K562 (cell line): ENCODE results near the gene LLPH. TPM values are rescaled to one million over a fixed set of nuclear protein-coding genes. Genes with fewer than 3 reads are reported as not detected.
A peak's percentile ranks its signal among the peaks of the same experiment; 100 is the strongest.

ENCODE experiments used
- ADNP ChIP-seq: fragments of 200-800 bp; sonication (Bioruptor generic); IDR thresholded peaks from 2 replicates; pipeline ENCODE4 v1.6.1; 2016; ENCODE audit warnings: missing genetic modification characterization, missing compliant biosample characterization
- ATF2 ChIP-seq: sonication (generic); formaldehyde crosslinking; IDR thresholded peaks from 2 replicates; pipeline ENCODE4 v1.8.1; 2022; ENCODE audit warnings: missing genetic modification reagents
- BCL6 ChIP-seq: fragments of 250-450 bp; sonication (Bioruptor Pico); IDR thresholded peaks from 2 replicates; pipeline ENCODE4 v1.4.0; 2020
- BDP1 ChIP-seq: IDR thresholded peaks from 3 replicates; pipeline ENCODE4 v1.6.1; 2011; ENCODE audit not compliant: insufficient read length, insufficient read depth
- HMGN3 ChIP-seq: IDR thresholded peaks from 2 replicates; pipeline ENCODE4 v1.6.1; 2011; ENCODE audit warnings: borderline replicate concordance, low read depth, mild to moderate bottlenecking, mixed read lengths, low read length; ENCODE audit not compliant: insufficient read length; ENCODE audit errors: extremely low read depth
- KDM4B ChIP-seq, 2 experiments: fragments of 450-650 bp in 1 of 2; sonication (generic) in 1 of 2; IDR thresholded peaks; 2 replicates each; pipeline ENCODE4 v1.6.1; 2016 to 2017; ENCODE audit warnings: borderline replicate concordance in 2 of 2, antibody characterized with exemption in 1 of 2, low read depth in 1 of 2, mild to moderate bottlenecking in 1 of 2
- MYC ChIP-seq, 2 experiments: fragments of 250-450 bp in 1 of 2; sonication (Bioruptor Pico) in 1 of 2; IDR thresholded peaks; 2 replicates each; pipeline versions ENCODE4 v1.5.1 to v1.6.1; 2012 to 2021; ENCODE audit warnings: low read depth in 2 of 2, borderline replicate concordance in 1 of 2, improper control_type of control experiment in 1 of 2, low read length in 1 of 2, mild to moderate bottlenecking in 1 of 2, moderate library complexity in 1 of 2
- NCOA4 ChIP-seq: fragments of 450-650 bp; IDR thresholded peaks from 2 replicates; pipeline ENCODE4 v1.6.1; 2018; ENCODE audit warnings: mild to moderate bottlenecking; ENCODE audit not compliant: partially characterized antibody
- PYGO2 ChIP-seq: fragments of 450-650 bp; IDR thresholded peaks from 2 replicates; pipeline ENCODE4 v1.6.1; 2016; ENCODE audit warnings: mild to moderate bottlenecking, missing genetic modification characterization, moderate library complexity, missing compliant biosample characterization
- RAD21 ChIP-seq, 2 experiments: fragments of 250-450 bp in 1 of 2; fragments of 450-650 bp in 1 of 2; sonication (Bioruptor Pico) in 1 of 2; formaldehyde crosslinking in 1 of 2; IDR thresholded peaks in 1 of 2; conservative IDR thresholded peaks in 1 of 2; 2 replicates each; pipeline versions ENCODE4 v1.4.0 to v1.8.0; 2020 to 2022; ENCODE audit warnings: mild to moderate bottlenecking in 2 of 2, moderate library complexity in 1 of 2
- SIN3B ChIP-seq: fragments of 450-650 bp; IDR thresholded peaks from 2 replicates; pipeline ENCODE4 v1.6.1; 2017; ENCODE audit warnings: low read depth, mild to moderate bottlenecking, moderate library complexity
- SMAD2 ChIP-seq: fragments of 150-350 bp; IDR thresholded peaks from 2 replicates; pipeline ENCODE4 v1.6.1; 2014; ENCODE audit warnings: low read depth, mild to moderate bottlenecking, low read length
- SMAD4 ChIP-seq: fragments of 250-450 bp; sonication (Bioruptor Pico); conservative IDR thresholded peaks from 2 replicates; pipeline ENCODE4 v1.8.0; 2021; ENCODE audit warnings: inconsistent platforms, mild to moderate bottlenecking, moderate library complexity
- SPI1 ChIP-seq: IDR thresholded peaks from 2 replicates; pipeline ENCODE4 v1.6.1; 2011; ENCODE audit warnings: low read depth, low read length, control low read depth, borderline replicate concordance
- SREBF2 ChIP-seq: sonication (generic); formaldehyde crosslinking; IDR thresholded peaks from 2 replicates; pipeline ENCODE4 v1.4.0; 2020; ENCODE audit warnings: mild to moderate bottlenecking, missing genetic modification reagents
- ZBTB34 ChIP-seq: fragments of 250-450 bp; sonication (Bioruptor Pico); IDR thresholded peaks from 2 replicates; pipeline ENCODE4 v1.8.0; 2021; ENCODE audit warnings: mild to moderate bottlenecking, moderate library complexity
- ZBTB8A ChIP-seq: fragments of 450-650 bp; IDR thresholded peaks from 2 replicates; pipeline ENCODE4 v1.6.1; 2018; ENCODE audit warnings: mild to moderate bottlenecking, moderate library complexity; ENCODE audit not compliant: partially characterized antibody
- ZNF277 ChIP-seq: fragments of 250-450 bp; sonication (Bioruptor Pico); IDR thresholded peaks from 2 replicates; pipeline ENCODE4 v1.8.0; 2022; ENCODE audit warnings: inconsistent platforms, mild to moderate bottlenecking, moderate library complexity, borderline replicate concordance
- ZNF280A ChIP-seq: fragments of 450-650 bp; IDR thresholded peaks from 2 replicates; pipeline ENCODE4 v1.6.1; 2018; ENCODE audit warnings: mild to moderate bottlenecking, low read depth; ENCODE audit not compliant: partially characterized antibody
- ZNF511 ChIP-seq: sonication (generic); formaldehyde crosslinking; IDR thresholded peaks from 2 replicates; pipeline ENCODE4 v1.8.0; 2022; ENCODE audit warnings: mild to moderate bottlenecking, missing genetic modification reagents
- polyA plus RNA-seq, 8 experiments: library from polyadenylated mRNA; depleted of rRNA in 4 of 8; stranded (reverse) in 5 of 8; unstranded in 3 of 8; fragments of >200 nt; fragmentation: Nextera tagmentation in 2 of 8; fragmentation: Illumina TruSeq in 1 of 8; extraction: Ambion mirVana in 2 of 8; extraction: Trizol in 1 of 8; gene quantifications; 2 replicates each; pipeline versions ENCODE4 v1.2.1 to v1.2.3, GENCODE V29; 2011 to 2014; ENCODE audit warnings: inconsistent platforms in 1 of 8, missing spikeins in 1 of 8
- total RNA-seq, 7 experiments: library from RNA; depleted of rRNA in 6 of 7; stranded (reverse); fragments of >200 nt in 6 of 7; fragmentation: Illumina TruSeq in 2 of 7; extraction: Trizol in 2 of 7; gene quantifications; 2 replicates each; pipeline versions ENCODE4 v1.2.1 to v1.2.3, GENCODE V29; 2011 to 2021; ENCODE audit warnings: low replicate concordance in 1 of 7

The LLPH gene
- total and polyA plus RNA-seq, 9 of the 15 experiments (the other 6 are each of a cell fraction or from before 2014, with no cell fraction given), result 19.1 to 87.3 (median 59.6) TPM

GRCh38 chr12:66130267-66131066, at the start of gene LLPH (continued):
- peak; percentile 60 for TF ChIP-seq ZNF511 (CRISPR knock-in tag)
- TF ChIP-seq ZNF277 (CRISPR knock-in tag), result no peak
- no peak for TF ChIP-seq SMAD4 (CRISPR knock-in tag)
- TF ChIP-seq NCOA4, result no peak
- TF ChIP-seq SREBF2 (CRISPR knock-in tag), result no peak
- no peak for TF ChIP-seq SMAD2
- no peak for TF ChIP-seq ZBTB8A
- no peak for TF ChIP-seq ATF2
- TF ChIP-seq MYC (IDR thresholded peaks at IDR 0.05; ENCODE audit: low read depth, low read length), result peak; percentile 90
- peak; percentile 33; the same call in 1 of the 2 replicates for TF ChIP-seq MYC (CRISPR knock-in tag; IDR thresholded peaks at IDR 0.05; ENCODE audit: borderline replicate concordance, low read depth)
- peak; percentile 80 for TF ChIP-seq SPI1
- TF ChIP-seq ZBTB34 (CRISPR knock-in tag), result no peak
- no peak for TF ChIP-seq BCL6 (CRISPR knock-in tag)
- TF ChIP-seq HMGN3, result no peak
- TF ChIP-seq KDM4B (IDR thresholded peaks at IDR 0.05; ENCODE audit: borderline replicate concordance in 2 of 2, low read depth in 1 of 2), result no peak; a peak in 1 of 4 replicates
- TF ChIP-seq SIN3B, result peak; percentile 55
- TF ChIP-seq PYGO2 (tag), result no peak
- no peak for TF ChIP-seq BDP1
- no peak for TF ChIP-seq ADNP
- no peak for TF ChIP-seq RAD21 (CRISPR knock-in tag; conservative IDR thresholded peaks at IDR 0.05 in 1 of 2, IDR thresholded peaks at IDR 0.05 in 1 of 2)
- TF ChIP-seq ZNF280A, result no peak
